Liver (tissue), 9 donors: ENCODE data around the gene KRTDAP. TPM values are rescaled to one million over a fixed set of nuclear protein-coding genes. Genes with fewer than 3 reads are reported as not detected.

ENCODE experiments used
- DNase-seq: peaks from one replicate; pipeline ENCODE4 v3.0.0-alpha.2; 2017; ENCODE audit warnings: low spot score
- H3K27ac ChIP-seq, 2 donors: one replicate each; pipeline ENCODE4 v1.7.0; 2013; ENCODE audit warnings: inconsistent platforms in 2 of 2, low read length in 2 of 2, control low read depth in 1 of 2, low read depth in 1 of 2, mild to moderate bottlenecking in 1 of 2
- H3K27me3 ChIP-seq, 4 donors: one replicate each; pipeline versions ENCODE4 v1.6.1 to v1.7.0; 2013; ENCODE audit warnings: low read length in 3 of 4, inconsistent platforms in 1 of 4, mild to moderate bottlenecking in 1 of 4, moderate library complexity in 1 of 4; ENCODE audit not compliant: control insufficient read depth in 4 of 4, insufficient read depth in 4 of 4
- H3K36me3 ChIP-seq, 4 donors: one replicate each; pipeline versions ENCODE4 v1.6.1 to v1.7.0; 2013; ENCODE audit warnings: low read length in 3 of 4, mild to moderate bottlenecking in 3 of 4, low read depth in 1 of 4, moderate library complexity in 1 of 4; ENCODE audit not compliant: control insufficient read depth in 4 of 4, insufficient read depth in 3 of 4
- H3K4me1 ChIP-seq, 4 donors: one replicate each; pipeline versions ENCODE4 v1.6.1 to v1.7.0; 2013; ENCODE audit warnings: low read length in 3 of 4, mild to moderate bottlenecking in 3 of 4, moderate library complexity in 1 of 4; ENCODE audit not compliant: control insufficient read depth in 4 of 4, insufficient read depth in 4 of 4
- H3K4me3 ChIP-seq, 3 donors: one replicate each; pipeline versions ENCODE4 v1.6.1 to v1.7.0; 2013; ENCODE audit warnings: low read length in 3 of 3, control low read depth in 1 of 3, low read depth in 1 of 3, mild to moderate bottlenecking in 1 of 3
- H3K9ac ChIP-seq, 2 donors: one replicate each; pipeline ENCODE4 v1.7.0; 2013; ENCODE audit warnings: low read length in 2 of 2, mild to moderate bottlenecking in 2 of 2, moderate library complexity in 2 of 2, control low read depth in 1 of 2, low read depth in 1 of 2
- H3K9me3 ChIP-seq, 4 donors: one replicate each; pipeline versions ENCODE4 v1.6.1 to v1.7.0; 2013; ENCODE audit warnings: low read length in 3 of 4; ENCODE audit not compliant: control insufficient read depth in 4 of 4
- ATF3 ChIP-seq: IDR thresholded peaks from 2 replicates; pipeline ENCODE4 v1.6.1; 2016; ENCODE audit warnings: antibody characterized with exemption
- CTCF ChIP-seq: fragments of 150-350 bp; IDR thresholded peaks from 2 replicates; pipeline ENCODE4 v1.5.1; 2017; ENCODE audit warnings: improper control_type of control experiment, low read depth, low read length; ENCODE audit not compliant: missing input control
- EGR1 ChIP-seq, 2 donors: IDR thresholded peaks; 2 replicates each; pipeline ENCODE4 v1.6.1; 2016 to 2018; ENCODE audit warnings: antibody characterized with exemption in 2 of 2, low read depth in 2 of 2
- FOXA1 ChIP-seq: IDR thresholded peaks from 2 replicates; pipeline ENCODE4 v1.6.1; 2016; ENCODE audit warnings: antibody characterized with exemption
- FOXA2 ChIP-seq: IDR thresholded peaks from 2 replicates; pipeline ENCODE4 v1.6.1; 2016; ENCODE audit warnings: antibody characterized with exemption
- GABPA ChIP-seq, 2 donors: IDR thresholded peaks in 1 of 2; conservative IDR thresholded peaks in 1 of 2; 2 replicates each; pipeline ENCODE4 v1.6.1; 2016; ENCODE audit warnings: antibody characterized with exemption in 2 of 2, mild to moderate bottlenecking in 1 of 2, moderate library complexity in 1 of 2
- HNF4G ChIP-seq: IDR thresholded peaks from 2 replicates; pipeline ENCODE4 v1.6.1; 2016; ENCODE audit warnings: antibody characterized with exemption
- JUND ChIP-seq, 2 donors: IDR thresholded peaks; 2 replicates each; pipeline ENCODE4 v1.6.1; 2016; ENCODE audit warnings: antibody characterized with exemption in 2 of 2
- NR2F2 ChIP-seq: IDR thresholded peaks from 2 replicates; pipeline ENCODE4 v1.6.1; 2016; ENCODE audit warnings: antibody characterized with exemption
- RAD21 ChIP-seq, 2 donors: IDR thresholded peaks; 2 replicates each; pipeline ENCODE4 v1.6.1; 2016; ENCODE audit warnings: antibody characterized with exemption in 2 of 2, mild to moderate bottlenecking in 2 of 2
- RXRA ChIP-seq, 2 donors: IDR thresholded peaks; 2 replicates each; pipeline ENCODE4 v1.6.1; 2017 to 2018; ENCODE audit warnings: antibody characterized with exemption in 2 of 2, mild to moderate bottlenecking in 1 of 2
- SP1 ChIP-seq: IDR thresholded peaks from 2 replicates; pipeline ENCODE4 v1.6.1; 2018; ENCODE audit warnings: antibody characterized with exemption, mild to moderate bottlenecking
- TAF1 ChIP-seq: conservative IDR thresholded peaks from 2 replicates; pipeline ENCODE4 v1.6.1; 2016; ENCODE audit warnings: antibody characterized with exemption, mild to moderate bottlenecking
- YY1 ChIP-seq: IDR thresholded peaks from 2 replicates; pipeline ENCODE4 v1.6.1; 2016; ENCODE audit warnings: antibody characterized with exemption, mild to moderate bottlenecking
- ZBTB33 ChIP-seq: IDR thresholded peaks from 2 replicates; pipeline ENCODE4 v1.6.1; 2016; ENCODE audit warnings: antibody characterized with exemption
- WGBS: extraction: QIAGEN DNeasy Blood & Tissue Kit; methylation state at CpG from one replicate; pipeline ENCODE4 v1.1.7; 2013; 5-methylcytosine and 5-hydroxymethylcytosine counted together
- polyA plus RNA-seq, 2 donors: library from polyadenylated mRNA; stranded (reverse) in 1 of 2; unstranded in 1 of 2; fragments of 200-250 nt in 1 of 2; fragments of >200 nt in 1 of 2; fragmentation: Nextera tagmentation in 1 of 2; extraction: Ambion mirVana in 1 of 2; gene quantifications; one replicate each; pipeline versions ENCODE4 v1.2.1 to v1.2.3, GENCODE V29; 2013 to 2015
- total RNA-seq, 2 donors: library from RNA; depleted of rRNA; stranded (reverse); fragments of >200 nt; gene quantifications; one replicate each; pipeline ENCODE4 v1.2.3, GENCODE V29; 2014
- TF ChIP-seq, protein P1 (sequence below): IDR thresholded peaks from 2 replicates; pipeline ENCODE4 v1.6.1; 2016; ENCODE audit warnings: antibody characterized with exemption, mild to moderate bottlenecking
- TF ChIP-seq, protein P2 (sequence below): IDR thresholded peaks from 2 replicates; pipeline ENCODE4 v1.6.1; 2016; ENCODE audit warnings: antibody characterized with exemption
- donor health status: healthy.
- donor health status: healthy.
- donor health status: healthy.
- donor health status: healthy.
- donor health status: healthy.

Gene KRTDAP
- total RNA-seq (not detected), polyA plus RNA-seq (not detected)

- DNase-seq: no peak
- H3K9me3 ChIP-seq: no peaks in the 10 kb centered on the region
- H3K9ac ChIP-seq: no peak within 1 kb of the TSS
- WGBS: 92% methylated on average over 9 of the region's 9 CpGs
- no peaks in the 10 kb centered on the region for H3K27me3 ChIP-seq
- TF ChIP-seq TAF1 (no peak), YY1 (no peak), JUND (IDR thresholded peaks at IDR 0.05) (no peak), GABPA (IDR thresholded peaks at IDR 0.05 in 1 of 2, conservative IDR thresholded peaks at IDR 0.05 in 1 of 2) (no peak), CTCF (no peak), EGR1 (IDR thresholded peaks at IDR 0.05; ENCODE audit: low read depth in 2 of 2) (no peak), SP1 (no peak), HNF4G (no peak), ATF3 (no peak), ZBTB33 (no peak), RXRA (IDR thresholded peaks at IDR 0.05) (no peak), FOXA1 (no peak), NR2F2 (no peak), FOXA2 (no peak)
- TF ChIP-seq, protein P1, sequence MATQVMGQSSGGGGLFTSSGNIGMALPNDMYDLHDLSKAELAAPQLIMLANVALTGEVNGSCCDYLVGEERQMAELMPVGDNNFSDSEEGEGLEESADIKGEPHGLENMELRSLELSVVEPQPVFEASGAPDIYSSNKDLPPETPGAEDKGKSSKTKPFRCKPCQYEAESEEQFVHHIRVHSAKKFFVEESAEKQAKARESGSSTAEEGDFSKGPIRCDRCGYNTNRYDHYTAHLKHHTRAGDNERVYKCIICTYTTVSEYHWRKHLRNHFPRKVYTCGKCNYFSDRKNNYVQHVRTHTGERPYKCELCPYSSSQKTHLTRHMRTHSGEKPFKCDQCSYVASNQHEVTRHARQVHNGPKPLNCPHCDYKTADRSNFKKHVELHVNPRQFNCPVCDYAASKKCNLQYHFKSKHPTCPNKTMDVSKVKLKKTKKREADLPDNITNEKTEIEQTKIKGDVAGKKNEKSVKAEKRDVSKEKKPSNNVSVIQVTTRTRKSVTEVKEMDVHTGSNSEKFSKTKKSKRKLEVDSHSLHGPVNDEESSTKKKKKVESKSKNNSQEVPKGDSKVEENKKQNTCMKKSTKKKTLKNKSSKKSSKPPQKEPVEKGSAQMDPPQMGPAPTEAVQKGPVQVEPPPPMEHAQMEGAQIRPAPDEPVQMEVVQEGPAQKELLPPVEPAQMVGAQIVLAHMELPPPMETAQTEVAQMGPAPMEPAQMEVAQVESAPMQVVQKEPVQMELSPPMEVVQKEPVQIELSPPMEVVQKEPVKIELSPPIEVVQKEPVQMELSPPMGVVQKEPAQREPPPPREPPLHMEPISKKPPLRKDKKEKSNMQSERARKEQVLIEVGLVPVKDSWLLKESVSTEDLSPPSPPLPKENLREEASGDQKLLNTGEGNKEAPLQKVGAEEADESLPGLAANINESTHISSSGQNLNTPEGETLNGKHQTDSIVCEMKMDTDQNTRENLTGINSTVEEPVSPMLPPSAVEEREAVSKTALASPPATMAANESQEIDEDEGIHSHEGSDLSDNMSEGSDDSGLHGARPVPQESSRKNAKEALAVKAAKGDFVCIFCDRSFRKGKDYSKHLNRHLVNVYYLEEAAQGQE: no peak
- TF ChIP-seq, protein P2, sequence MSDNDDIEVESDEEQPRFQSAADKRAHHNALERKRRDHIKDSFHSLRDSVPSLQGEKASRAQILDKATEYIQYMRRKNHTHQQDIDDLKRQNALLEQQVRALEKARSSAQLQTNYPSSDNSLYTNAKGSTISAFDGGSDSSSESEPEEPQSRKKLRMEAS: no peak
- peaks cover 0 to 10% (median 4%) of the 10 kb centered on the region in 4 donors for H3K4me1 ChIP-seq
- H3K27ac ChIP-seq: no peak within 1 kb of the TSS
- H3K4me3 ChIP-seq: no peak within 1 kb of the TSS
- H3K36me3 ChIP-seq: peaks cover 0 to 1% (median 0%) of the 10 kb centered on the region in 4 donors
Observed at GRCh38 chr19:35490364-35490763, at the start of gene KRTDAP. KRTDAP (minus strand) TSS chr19:35490464; CDS start chr19:35490442, 22 bp downstream.

DNA sequence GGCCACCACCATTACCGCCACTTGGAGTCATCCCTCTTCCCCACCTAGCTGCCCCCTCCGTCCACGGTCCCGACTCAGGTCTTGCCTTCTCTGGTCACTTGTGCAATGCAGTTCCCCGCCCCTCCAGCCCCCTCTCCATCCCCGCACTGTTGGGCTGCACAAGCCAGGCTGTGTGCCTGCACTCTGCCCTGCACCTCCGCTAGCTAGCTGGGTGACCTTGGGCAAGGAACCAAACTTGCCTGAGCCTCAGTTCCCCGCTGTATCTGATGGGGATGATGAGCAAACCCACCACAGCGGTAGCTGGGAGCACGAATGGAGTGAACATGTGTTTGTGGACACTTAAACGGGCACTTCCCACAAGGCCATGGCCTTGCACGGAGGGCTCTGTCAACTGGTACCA is 49.6 kb upstream of the KRTDAP start:
- Histone ChIP-seq H3K36me3 (no peaks in the 10 kb centered on the region), H3K9ac (no peak overlapping the region), H3K27me3 (no peaks in the 10 kb centered on the region), H3K4me3 (no peak overlapping the region), H3K9me3 (no peaks in the 10 kb centered on the region), H3K4me1 (peaks cover 0 to 7% (median 4%) of the 10 kb centered on the region in 4 donors), H3K27ac (no peak overlapping the region)
- TF ChIP-seq RXRA (IDR thresholded peaks at IDR 0.05): no peak
- TF ChIP-seq, protein P1: no peak
- TF ChIP-seq TAF1: no peak
- no peak for TF ChIP-seq JUND (IDR thresholded peaks at IDR 0.05)
- no peak for TF ChIP-seq SP1
- TF ChIP-seq GABPA (IDR thresholded peaks at IDR 0.05 in 1 of 2, conservative IDR thresholded peaks at IDR 0.05 in 1 of 2): no peak
- TF ChIP-seq ZBTB33: no peak
- TF ChIP-seq RAD21 (IDR thresholded peaks at IDR 0.05): no peak
- 81% methylated on average over 12 of the region's 12 CpGs for WGBS
- DNase-seq: no peak
